ELF-1 (cell line): ENCODE measurements around the gene PTBP2.

Experiments used
- DNase-seq: peaks from one replicate; pipeline ENCODE4 v3.0.0-alpha.2; 2016; ENCODE audit warnings: low read depth, low spot score

Gene PTBP2

DNA sequence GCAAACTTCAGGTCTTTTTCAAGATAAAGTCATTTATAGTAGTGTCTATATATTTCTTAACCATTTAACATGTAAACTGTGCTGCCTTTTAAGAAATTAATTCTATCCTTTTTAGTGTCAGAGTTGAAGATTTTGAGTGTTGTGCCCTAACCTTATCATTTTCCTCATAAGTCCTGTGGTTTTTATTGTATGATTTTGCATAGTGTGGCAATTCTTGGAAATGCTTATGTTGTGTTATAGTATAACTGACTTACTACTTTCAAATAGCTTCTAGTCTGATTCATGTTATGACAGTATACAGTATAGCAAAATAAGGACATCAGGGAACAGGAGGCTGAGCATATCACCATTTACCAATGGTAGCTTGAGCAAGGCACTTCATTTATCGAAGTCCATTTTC, 99.1 kb downstream of the PTBP2 start:
- DNase-seq = no peak

GRCh38 chr1:96825231-96825630, 103.6 kb downstream of the PTBP2 start:
- no peak for DNase-seq

GRCh38 chr1:96825950-96826576, 104.5 kb downstream of the PTBP2 start:
- no peak for DNase-seq

DNA sequence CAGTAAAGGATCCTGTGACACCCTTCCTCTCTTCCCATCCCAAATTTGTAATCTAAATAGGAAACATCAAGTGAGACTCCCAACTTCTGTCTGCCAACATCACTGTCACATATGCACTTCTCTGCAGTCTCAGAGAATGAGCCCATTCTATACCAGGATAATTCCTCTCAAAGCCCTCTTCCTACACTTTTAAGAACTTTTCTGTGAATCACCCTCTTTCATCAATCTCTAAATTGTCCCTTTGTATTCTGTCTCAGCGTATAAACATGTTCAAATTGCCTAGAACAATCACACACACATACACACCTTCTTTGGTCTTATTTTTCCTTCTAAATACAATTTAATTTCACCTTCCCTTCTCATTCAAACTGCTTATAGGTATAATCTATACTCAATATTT, 111.8 kb downstream of the PTBP2 start:
- DNase-seq = no peak

GRCh38 chr1:96834986-96835385, 113.4 kb downstream of the PTBP2 start:
- DNase-seq = no peak

GRCh38 chr1:96837057-96837780, 115.6 kb downstream of the PTBP2 start:
- no peak for DNase-seq

DNA sequence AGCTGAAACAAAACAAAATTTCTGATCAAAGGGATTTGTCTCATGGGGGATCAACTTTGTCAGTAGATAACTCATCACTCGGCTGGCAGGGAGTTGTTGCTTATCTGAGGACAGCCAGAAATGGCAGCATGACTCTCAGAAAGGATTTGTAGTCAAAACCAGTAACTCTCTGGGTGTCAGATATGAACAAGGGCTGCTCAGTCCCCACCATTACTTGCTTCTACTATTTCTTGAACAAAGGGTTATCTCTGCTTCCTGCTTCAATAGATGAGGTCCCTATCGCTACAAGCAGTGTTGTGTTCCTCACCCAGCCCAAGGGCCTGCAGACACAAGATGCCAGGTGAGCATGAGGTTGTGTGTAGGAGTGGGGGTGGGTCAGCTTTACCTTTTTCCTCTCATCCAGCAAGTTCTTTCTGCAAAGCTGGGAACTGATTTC, 116.2 kb downstream of the PTBP2 start:
- no peak for DNase-seq

- no peak for DNase-seq
These were observed 118.8 kb downstream of the PTBP2 start for GRCh38 chr1:96840396-96840795.

DNA sequence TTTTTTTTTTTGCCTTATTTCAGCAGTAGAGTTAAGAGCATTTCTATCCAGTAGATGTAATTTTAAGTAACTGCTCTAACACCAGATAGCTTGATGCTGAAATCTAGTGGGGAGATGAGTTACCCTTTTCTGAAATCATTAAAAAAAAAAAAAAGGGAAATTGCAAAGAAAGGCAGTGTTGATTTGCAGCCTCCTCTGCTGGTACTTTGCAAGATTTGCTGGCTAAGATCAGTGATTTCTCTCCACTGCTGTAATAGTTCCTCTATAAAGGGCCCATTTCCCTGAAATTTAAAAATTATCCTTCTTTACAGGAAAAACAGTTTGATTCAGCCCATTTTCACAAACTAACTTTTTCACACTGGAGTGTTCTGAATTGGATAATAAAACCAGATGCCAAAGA, 120.6 kb downstream of the PTBP2 start:
- DNase-seq = no peak

DNA sequence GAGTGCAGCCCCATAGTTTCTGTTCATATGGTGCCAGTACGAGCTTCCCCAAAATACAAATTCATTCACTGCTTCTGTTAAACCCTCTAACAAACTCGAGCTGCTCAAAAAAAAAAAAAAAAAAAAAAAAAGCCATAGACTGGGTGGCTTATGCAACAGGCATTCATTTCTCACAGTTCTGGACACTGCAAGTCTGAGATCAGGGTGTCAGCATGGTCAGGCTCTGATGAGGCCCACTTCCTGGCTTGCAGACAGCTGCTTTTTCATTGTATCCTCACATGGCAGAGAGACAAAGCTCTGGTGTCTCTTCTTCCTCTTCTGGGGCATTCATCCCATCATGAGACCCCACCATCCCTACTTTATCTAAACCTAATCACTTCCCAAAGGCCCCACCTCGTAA, 121.6 kb downstream of the PTBP2 start:
- DNase-seq = no peak

DNA sequence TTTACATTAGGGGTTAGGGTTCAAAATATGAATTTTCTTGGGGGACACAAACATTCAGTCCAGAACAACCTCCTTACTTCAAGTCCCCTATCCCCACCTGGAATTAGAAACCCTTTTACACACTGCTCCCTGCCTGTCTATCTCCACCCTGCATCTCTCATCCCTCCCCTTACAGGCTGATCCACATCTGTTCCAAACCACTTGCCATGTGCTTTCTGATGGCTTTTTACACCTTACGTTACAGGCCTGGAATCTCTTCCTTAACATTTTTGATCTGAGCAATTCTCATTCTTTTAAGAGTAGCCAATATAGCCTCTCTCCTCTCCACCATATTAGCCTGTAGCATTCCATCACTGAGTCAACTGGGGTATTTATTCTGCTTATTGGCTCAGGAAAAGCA, 122.0 kb downstream of the PTBP2 start:
- no peak for DNase-seq

GRCh38 chr1:96845464-96845863, 123.9 kb downstream of the PTBP2 start:
- peak; percentile 79 for DNase-seq

DNA sequence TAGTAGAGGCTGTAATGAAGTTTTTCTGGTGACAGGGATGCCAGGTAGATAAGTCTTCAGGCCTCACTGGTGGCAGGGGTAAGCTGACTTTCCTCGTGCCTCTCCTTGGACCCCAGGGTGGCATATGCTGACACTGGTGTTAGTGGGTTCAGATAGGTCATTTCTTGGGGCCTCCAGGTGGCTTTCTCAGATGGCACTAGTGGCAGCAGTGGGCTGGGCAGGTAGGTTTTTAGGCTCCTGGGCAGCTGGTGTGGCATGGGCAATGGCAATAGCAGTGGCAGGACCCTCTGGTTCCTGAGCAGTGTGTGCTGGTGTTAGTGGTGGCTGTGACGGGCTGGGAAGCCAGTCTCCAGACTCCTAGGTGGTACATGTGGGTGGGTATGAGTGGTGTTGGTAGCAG, 140.3 kb downstream of the PTBP2 start:
- no peak for DNase-seq

- DNase-seq = no peak
These were observed 141.9 kb downstream of the PTBP2 start for GRCh38 chr1:96863449-96863848.
